ENCODE measurements around the gene CTU2.

CTU2 gene

DNA sequence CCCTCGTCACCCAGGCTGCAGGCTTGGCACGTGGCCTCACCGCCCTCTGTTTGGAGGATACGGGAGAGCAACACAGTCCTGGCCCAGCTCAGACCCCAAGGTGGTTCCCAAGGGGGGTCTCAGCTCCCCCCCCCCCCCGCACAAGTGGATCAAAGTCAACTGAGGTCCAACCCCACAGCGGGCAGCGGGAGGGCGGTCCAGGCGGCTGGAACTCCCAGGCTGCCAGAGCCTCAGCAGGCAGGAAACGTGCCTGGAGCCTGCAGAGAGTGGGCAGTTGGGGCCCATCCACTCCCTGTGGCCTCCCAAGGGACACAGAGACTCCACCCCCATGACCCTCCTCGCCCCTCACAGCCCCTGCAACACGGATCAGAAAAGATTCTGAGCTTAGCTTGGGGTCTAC lies 42.1 kb downstream of the CTU2 start:
- POLR2A ChIA-PET, result no interaction called here

DNA sequence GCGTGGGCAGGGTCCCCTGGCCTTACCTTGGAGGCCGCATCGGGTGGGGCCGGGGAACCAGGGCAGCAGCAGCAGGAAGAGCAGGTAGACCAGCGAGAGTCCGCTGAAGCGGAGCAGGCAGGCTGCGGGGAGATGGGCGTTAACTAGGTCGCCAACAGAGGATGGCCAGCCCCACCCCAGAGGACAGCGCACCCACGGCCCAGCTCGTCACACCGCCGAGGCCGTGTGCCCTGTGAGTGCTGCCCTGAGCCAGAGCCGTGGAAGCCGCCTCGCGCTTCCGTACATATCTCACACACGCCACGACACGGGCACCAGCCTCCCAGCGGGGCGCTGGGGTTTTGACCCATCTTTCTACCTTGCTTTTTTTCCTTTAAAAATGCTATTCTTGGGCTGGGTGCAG lies 43.1 kb downstream of the CTU2 start:
- H3K27ac ChIP-seq (ENCODE audit: extremely low read depth, low read depth, low read length), result no peak overlapping the region
- no peaks in the 10 kb centered on the region for H3K9me3 ChIP-seq (ENCODE audit: control insufficient read depth, insufficient read depth, low read depth, low read length)
- H3K4me3 ChIP-seq (ENCODE audit: low read depth, low read length), result no peak overlapping the region
- H3K4me1 ChIP-seq (ENCODE audit: control insufficient read depth, insufficient read depth, low read length), result no peaks in the 10 kb centered on the region
- peaks cover 0 to 4% of the 10 kb centered on the region in 2 experiments; a peak in 1 of 3 replicates for H3K36me3 ChIP-seq (ENCODE audit: control insufficient read depth in 2 of 2, insufficient read depth in 1 of 2, low read length in 2 of 2)
- ChIA-PET CTCF (no interaction called here), POLR2A (no interaction called here)
- TF ChIP-seq, protein P1, sequence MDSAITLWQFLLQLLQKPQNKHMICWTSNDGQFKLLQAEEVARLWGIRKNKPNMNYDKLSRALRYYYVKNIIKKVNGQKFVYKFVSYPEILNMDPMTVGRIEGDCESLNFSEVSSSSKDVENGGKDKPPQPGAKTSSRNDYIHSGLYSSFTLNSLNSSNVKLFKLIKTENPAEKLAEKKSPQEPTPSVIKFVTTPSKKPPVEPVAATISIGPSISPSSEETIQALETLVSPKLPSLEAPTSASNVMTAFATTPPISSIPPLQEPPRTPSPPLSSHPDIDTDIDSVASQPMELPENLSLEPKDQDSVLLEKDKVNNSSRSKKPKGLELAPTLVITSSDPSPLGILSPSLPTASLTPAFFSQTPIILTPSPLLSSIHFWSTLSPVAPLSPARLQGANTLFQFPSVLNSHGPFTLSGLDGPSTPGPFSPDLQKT (IDR thresholded peaks at IDR 0.05; ENCODE audit: borderline replicate concordance, low read depth, low read length), result no peak
- TF ChIP-seq SP7 (tag by site-specific recombination; IDR thresholded peaks at IDR 0.05), result no peak
- TF ChIP-seq ZNF677 (tag by site-specific recombination; IDR thresholded peaks at IDR 0.05), result no peak
- TF ChIP-seq, protein P2, sequence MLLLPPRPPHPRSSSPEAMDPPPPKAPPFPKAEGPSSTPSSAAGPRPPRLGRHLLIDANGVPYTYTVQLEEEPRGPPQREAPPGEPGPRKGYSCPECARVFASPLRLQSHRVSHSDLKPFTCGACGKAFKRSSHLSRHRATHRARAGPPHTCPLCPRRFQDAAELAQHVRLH (tag by site-specific recombination; IDR thresholded peaks at IDR 0.05), result no peak
- TF ChIP-seq GLIS2 (tag by site-specific recombination; IDR thresholded peaks at IDR 0.05), result no peak
- no peak for TF ChIP-seq SETDB1 (IDR thresholded peaks at IDR 0.05; ENCODE audit: insufficient read length, low read length)

More for the DNA sequence above, 42.1 kb downstream of the CTU2 start:
- Histone ChIP-seq H3K4me1 (ENCODE audit: control insufficient read depth, insufficient read depth, low read length) (no peaks in the 10 kb centered on the region), H3K4me3 (ENCODE audit: low read depth, low read length) (no peak overlapping the region), H3K9me3 (ENCODE audit: control insufficient read depth, insufficient read depth, low read depth, low read length) (no peaks in the 10 kb centered on the region), H3K27ac (ENCODE audit: extremely low read depth, low read depth, low read length) (no peak overlapping the region), H3K36me3 (ENCODE audit: control insufficient read depth in 2 of 2, insufficient read depth in 1 of 2, low read length in 2 of 2) (peaks cover 0 to 4% of the 10 kb centered on the region in 2 experiments; a peak in 1 of 3 replicates)
- CTCF ChIA-PET, result interaction anchor here (0.5 to 0.6 kb wide), 2 partner anchors 15 to 37 kb away, joined by 3 to 4 read pairs; no protein-coding TSS in a partner anchor
- TF ChIP-seq ZFP37 (tag by site-specific recombination; IDR thresholded peaks at IDR 0.05), result no peak
- no peak for TF ChIP-seq ZNF366 (tag by site-specific recombination; conservative IDR thresholded peaks at IDR 0.05)
- no peak for TF ChIP-seq SP3 (tag by site-specific recombination; IDR thresholded peaks at IDR 0.05)
- TF ChIP-seq, protein P3, sequence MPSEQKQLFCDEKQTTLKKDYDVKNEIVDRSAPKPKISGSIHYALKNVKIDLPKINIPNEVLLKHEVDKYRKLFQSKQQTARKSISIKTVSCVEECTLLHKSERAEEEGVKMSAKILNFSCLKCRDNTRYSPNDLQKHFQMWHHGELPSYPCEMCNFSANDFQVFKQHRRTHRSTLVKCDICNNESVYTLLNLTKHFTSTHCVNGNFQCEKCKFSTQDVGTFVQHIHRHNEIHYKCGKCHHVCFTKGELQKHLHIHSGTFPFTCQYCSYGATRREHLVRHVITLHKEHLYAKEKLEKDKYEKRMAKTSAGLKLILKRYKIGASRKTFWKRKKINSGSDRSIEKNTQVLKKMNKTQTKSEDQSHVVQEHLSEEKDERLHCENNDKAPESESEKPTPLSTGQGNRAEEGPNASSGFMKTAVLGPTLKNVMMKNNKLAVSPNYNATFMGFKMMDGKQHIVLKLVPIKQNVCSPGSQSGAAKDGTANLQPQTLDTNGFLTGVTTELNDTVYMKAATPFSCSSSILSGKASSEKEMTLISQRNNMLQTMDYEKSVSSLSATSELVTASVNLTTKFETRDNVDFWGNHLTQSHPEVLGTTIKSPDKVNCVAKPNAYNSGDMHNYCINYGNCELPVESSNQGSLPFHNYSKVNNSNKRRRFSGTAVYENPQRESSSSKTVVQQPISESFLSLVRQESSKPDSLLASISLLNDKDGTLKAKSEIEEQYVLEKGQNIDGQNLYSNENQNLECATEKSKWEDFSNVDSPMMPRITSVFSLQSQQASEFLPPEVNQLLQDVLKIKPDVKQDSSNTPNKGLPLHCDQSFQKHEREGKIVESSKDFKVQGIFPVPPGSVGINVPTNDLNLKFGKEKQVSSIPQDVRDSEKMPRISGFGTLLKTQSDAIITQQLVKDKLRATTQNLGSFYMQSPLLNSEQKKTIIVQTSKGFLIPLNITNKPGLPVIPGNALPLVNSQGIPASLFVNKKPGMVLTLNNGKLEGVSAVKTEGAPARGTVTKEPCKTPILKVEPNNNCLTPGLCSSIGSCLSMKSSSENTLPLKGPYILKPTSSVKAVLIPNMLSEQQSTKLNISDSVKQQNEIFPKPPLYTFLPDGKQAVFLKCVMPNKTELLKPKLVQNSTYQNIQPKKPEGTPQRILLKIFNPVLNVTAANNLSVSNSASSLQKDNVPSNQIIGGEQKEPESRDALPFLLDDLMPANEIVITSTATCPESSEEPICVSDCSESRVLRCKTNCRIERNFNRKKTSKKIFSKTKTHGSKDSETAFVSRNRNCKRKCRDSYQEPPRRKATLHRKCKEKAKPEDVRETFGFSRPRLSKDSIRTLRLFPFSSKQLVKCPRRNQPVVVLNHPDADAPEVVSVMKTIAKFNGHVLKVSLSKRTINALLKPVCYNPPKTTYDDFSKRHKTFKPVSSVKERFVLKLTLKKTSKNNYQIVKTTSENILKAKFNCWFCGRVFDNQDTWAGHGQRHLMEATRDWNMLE (tag by site-specific recombination; conservative IDR thresholded peaks at IDR 0.05; ENCODE audit: low read depth), result no peak
- no peak for TF ChIP-seq ZNF292 (tag by site-specific recombination; IDR thresholded peaks at IDR 0.05; ENCODE audit: borderline replicate concordance, low read depth)
- TF ChIP-seq ZNF2 (tag by site-specific recombination; IDR thresholded peaks at IDR 0.05), result no peak
- TF ChIP-seq ZNF184 (tag by site-specific recombination; IDR thresholded peaks at IDR 0.05), result no peak
- TF ChIP-seq BCL11A (tag by site-specific recombination; IDR thresholded peaks at IDR 0.05; ENCODE audit: low read depth), result no peak
- no peak for TF ChIP-seq GLI4 (tag by site-specific recombination; IDR thresholded peaks at IDR 0.05)
- TF ChIP-seq ZEB2 (tag by site-specific recombination; IDR thresholded peaks at IDR 0.05), result no peak
- no peak for TF ChIP-seq TRIM28 (IDR thresholded peaks at IDR 0.05; ENCODE audit: borderline replicate concordance, low read length)
- TF ChIP-seq, protein P4, sequence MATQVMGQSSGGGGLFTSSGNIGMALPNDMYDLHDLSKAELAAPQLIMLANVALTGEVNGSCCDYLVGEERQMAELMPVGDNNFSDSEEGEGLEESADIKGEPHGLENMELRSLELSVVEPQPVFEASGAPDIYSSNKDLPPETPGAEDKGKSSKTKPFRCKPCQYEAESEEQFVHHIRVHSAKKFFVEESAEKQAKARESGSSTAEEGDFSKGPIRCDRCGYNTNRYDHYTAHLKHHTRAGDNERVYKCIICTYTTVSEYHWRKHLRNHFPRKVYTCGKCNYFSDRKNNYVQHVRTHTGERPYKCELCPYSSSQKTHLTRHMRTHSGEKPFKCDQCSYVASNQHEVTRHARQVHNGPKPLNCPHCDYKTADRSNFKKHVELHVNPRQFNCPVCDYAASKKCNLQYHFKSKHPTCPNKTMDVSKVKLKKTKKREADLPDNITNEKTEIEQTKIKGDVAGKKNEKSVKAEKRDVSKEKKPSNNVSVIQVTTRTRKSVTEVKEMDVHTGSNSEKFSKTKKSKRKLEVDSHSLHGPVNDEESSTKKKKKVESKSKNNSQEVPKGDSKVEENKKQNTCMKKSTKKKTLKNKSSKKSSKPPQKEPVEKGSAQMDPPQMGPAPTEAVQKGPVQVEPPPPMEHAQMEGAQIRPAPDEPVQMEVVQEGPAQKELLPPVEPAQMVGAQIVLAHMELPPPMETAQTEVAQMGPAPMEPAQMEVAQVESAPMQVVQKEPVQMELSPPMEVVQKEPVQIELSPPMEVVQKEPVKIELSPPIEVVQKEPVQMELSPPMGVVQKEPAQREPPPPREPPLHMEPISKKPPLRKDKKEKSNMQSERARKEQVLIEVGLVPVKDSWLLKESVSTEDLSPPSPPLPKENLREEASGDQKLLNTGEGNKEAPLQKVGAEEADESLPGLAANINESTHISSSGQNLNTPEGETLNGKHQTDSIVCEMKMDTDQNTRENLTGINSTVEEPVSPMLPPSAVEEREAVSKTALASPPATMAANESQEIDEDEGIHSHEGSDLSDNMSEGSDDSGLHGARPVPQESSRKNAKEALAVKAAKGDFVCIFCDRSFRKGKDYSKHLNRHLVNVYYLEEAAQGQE (tag by site-specific recombination; IDR thresholded peaks at IDR 0.05), result no peak

All from HEK293 (cell line).